Esophagus (tissue), 2 donors: Measurements from ENCODE around the gene TIMP2. TPM values are rescaled to one million over a fixed set of nuclear protein-coding genes. Genes with fewer than 3 reads are reported as not detected.

Experiments
- H3K27ac ChIP-seq, 2 donors: one replicate each; pipeline ENCODE4 v1.5.1; 2013; ENCODE audit warnings: low read depth in 2 of 2, mild to moderate bottlenecking in 2 of 2, inconsistent platforms in 1 of 2, low read length in 1 of 2, moderate library complexity in 1 of 2
- H3K27me3 ChIP-seq, 2 donors: one replicate each; pipeline ENCODE4 v1.6.1; 2013; ENCODE audit warnings: low read length in 2 of 2, control low read depth in 1 of 2, mild to moderate bottlenecking in 1 of 2; ENCODE audit not compliant: insufficient read depth in 2 of 2, control insufficient read depth in 1 of 2
- H3K36me3 ChIP-seq, 2 donors: one replicate each; pipeline ENCODE4 v1.6.1; 2013; ENCODE audit warnings: low read length in 1 of 2; ENCODE audit not compliant: control insufficient read depth in 2 of 2, insufficient read depth in 2 of 2
- H3K4me1 ChIP-seq, 2 donors: one replicate each; pipeline ENCODE4 v1.6.1; 2013; ENCODE audit warnings: low read length in 1 of 2; ENCODE audit not compliant: control insufficient read depth in 2 of 2, insufficient read depth in 2 of 2
- H3K4me3 ChIP-seq, 2 donors: one replicate each; pipeline ENCODE4 v1.5.1; 2013; ENCODE audit warnings: low read length in 2 of 2, mild to moderate bottlenecking in 2 of 2, low read depth in 1 of 2, moderate library complexity in 1 of 2
- H3K9me3 ChIP-seq, 2 donors: one replicate each; pipeline ENCODE4 v1.6.1; 2013; ENCODE audit warnings: mild to moderate bottlenecking in 2 of 2, low read depth in 1 of 2, low read length in 1 of 2, moderate library complexity in 1 of 2; ENCODE audit not compliant: control insufficient read depth in 2 of 2, insufficient read depth in 1 of 2
- WGBS, 2 donors: extraction: QIAGEN DNeasy Blood & Tissue Kit; methylation state at CpG; one replicate each; pipeline ENCODE4 v1.1.7; 2013; 5-methylcytosine and 5-hydroxymethylcytosine counted together
- polyA plus RNA-seq, 2 donors: library from polyadenylated mRNA; stranded (reverse); fragments of 200-250 nt; gene quantifications; one replicate each; pipeline ENCODE4 v1.2.3, GENCODE V29; 2013
- donor health status: healthy with polysubstance abuse.
- donor health status: Bipolar disorder and iron deficiency.

The TIMP2 gene
- polyA plus RNA-seq, 2 donors = 30.6 to 39.5 TPM

DNA sequence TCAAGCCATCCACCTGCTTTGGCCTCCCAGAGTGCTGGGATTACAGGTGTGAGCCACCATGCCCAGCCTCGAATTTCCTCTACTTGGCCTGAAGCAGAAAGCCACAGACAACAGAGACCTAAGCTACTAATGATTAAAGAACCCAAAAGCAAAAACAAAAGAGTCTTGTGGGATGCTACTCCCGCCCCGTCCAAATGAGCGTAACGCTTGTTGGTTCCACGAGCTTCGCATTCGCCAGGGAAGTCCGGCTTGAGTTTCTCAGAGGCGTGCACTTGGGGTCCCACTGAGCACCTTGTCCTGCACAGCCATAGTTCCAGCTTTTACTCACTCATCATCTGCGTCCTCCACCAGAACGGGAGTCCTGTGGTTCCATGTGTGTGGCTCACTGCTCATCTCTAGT is 38.2 kb downstream of the TIMP2 start:
- WGBS, 2 donors = 90 to 91% methylated on average over 12 of the region's 12 CpGs
- H3K9me3 ChIP-seq = peaks cover 0 to 3% of the 10 kb centered on the region in 2 donors
- no peak overlapping the region for H3K27ac ChIP-seq
- H3K4me1 ChIP-seq = peaks cover 14 to 26% of the 10 kb centered on the region in 2 donors
- no peaks in the 10 kb centered on the region for H3K27me3 ChIP-seq
- no peaks in the 10 kb centered on the region for H3K36me3 ChIP-seq
- no peak overlapping the region for H3K4me3 ChIP-seq

DNA sequence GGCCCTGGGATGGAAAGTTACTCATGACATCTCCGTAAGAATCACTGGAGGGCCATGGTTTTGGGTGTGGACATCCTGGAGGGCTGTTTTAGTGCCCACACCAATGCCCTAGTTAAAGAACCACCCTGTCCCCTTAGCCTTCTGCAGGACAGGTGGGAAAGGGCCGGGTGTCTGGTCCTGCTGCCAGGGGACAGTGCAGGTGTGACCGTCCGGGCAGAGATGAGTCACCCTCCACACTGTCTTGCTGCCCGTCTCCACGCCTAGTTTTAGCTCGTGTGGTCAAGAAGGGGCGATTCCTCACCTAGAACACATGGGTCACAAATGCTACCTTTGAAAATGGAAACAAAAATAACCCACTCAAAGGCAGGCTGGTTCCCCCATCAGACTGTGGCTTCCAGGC is 39.2 kb downstream of the TIMP2 start:
- no peaks in the 10 kb centered on the region for H3K36me3 ChIP-seq
- WGBS, 2 donors = 70 to 77% methylated on average over 8 of the region's 8 CpGs
- H3K27ac ChIP-seq = peak overlapping the region in 1 of 2 donors; percentile 69
- peaks cover 14 to 28% of the 10 kb centered on the region in 2 donors for H3K4me1 ChIP-seq
- no peak overlapping the region for H3K4me3 ChIP-seq
- peaks cover 0 to 3% of the 10 kb centered on the region in 2 donors for H3K9me3 ChIP-seq
- H3K27me3 ChIP-seq = no peaks in the 10 kb centered on the region

GRCh38 chr17:78884876-78885667 is 40.1 kb downstream of the TIMP2 start:
- WGBS, 2 donors = 89 to 92% methylated on average over 24 of the region's 24 CpGs
- Histone ChIP-seq H3K36me3 (no peaks in the 10 kb centered on the region), H3K27me3 (no peaks in the 10 kb centered on the region), H3K4me1 (peaks cover 14 to 30% of the 10 kb centered on the region in 2 donors), H3K4me3 (no peak overlapping the region), H3K27ac (peak overlapping the region; percentile 80 to 93), H3K9me3 (peaks cover 0 to 3% of the 10 kb centered on the region in 2 donors)

DNA sequence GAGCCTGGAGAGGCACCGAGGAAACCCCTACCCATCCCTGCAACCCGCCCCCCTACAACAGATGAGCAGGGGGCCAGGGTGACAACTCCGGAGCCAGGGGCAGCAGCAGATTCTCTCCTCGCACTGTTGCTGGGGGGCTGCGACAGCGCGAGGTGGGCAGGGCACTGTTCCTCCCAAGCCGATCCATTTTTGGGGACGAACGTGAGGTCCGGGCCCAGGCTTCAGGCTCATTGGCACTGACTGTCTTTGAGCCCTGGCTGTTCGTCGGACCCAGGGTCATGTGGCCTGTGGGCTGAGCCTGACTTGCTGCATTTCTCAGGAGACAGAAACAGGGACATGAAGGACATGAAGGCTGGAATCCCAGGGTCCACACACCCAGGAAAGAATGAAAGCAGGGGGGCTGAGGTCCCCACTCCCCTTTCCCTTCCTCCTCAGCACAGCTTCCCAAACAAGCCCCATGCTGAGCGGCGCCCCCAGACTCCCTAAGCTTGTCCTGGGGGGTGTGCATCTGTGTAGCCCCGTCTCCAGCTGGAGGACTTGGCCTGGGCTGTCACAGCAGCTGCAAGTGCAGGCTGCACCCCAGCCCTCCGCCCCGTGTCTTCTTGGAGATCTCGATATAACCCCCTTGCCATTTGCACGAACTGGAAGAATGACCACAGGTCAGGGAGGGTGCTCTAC is 40.9 kb downstream of the TIMP2 start:
- 49 to 53% methylated on average over 20 of the region's 20 CpGs for WGBS, 2 donors
- H3K36me3 ChIP-seq = no peaks in the 10 kb centered on the region
- H3K27me3 ChIP-seq = no peaks in the 10 kb centered on the region
- peaks cover 14 to 34% of the 10 kb centered on the region in 2 donors for H3K4me1 ChIP-seq
- H3K4me3 ChIP-seq = peak overlapping the region in 1 of 2 donors; percentile 13
- peaks cover 0 to 3% of the 10 kb centered on the region in 2 donors for H3K9me3 ChIP-seq
- H3K27ac ChIP-seq = peak overlapping the region; percentile 80 to 93

GRCh38 chr17:78883533-78884131 is 41.6 kb downstream of the TIMP2 start:
- peaks cover 14 to 40% of the 10 kb centered on the region in 2 donors for H3K4me1 ChIP-seq
- WGBS, 2 donors = 12 to 19% methylated on average over 21 to 24 of the region's 24 CpGs
- H3K36me3 ChIP-seq = no peaks in the 10 kb centered on the region
- H3K27ac ChIP-seq = peak overlapping the region; percentile 80 to 93
- no peaks in the 10 kb centered on the region for H3K27me3 ChIP-seq
- H3K9me3 ChIP-seq = peaks cover 0 to 3% of the 10 kb centered on the region in 2 donors
- peak overlapping the region in 1 of 2 donors; percentile 13 for H3K4me3 ChIP-seq

- H3K36me3 ChIP-seq = no peaks in the 10 kb centered on the region
- peak overlapping the region; percentile 80 to 93 for H3K27ac ChIP-seq
- H3K4me3 ChIP-seq = no peak overlapping the region
- H3K4me1 ChIP-seq = peaks cover 14 to 40% of the 10 kb centered on the region in 2 donors
- peaks cover 0 to 3% of the 10 kb centered on the region in 2 donors for H3K9me3 ChIP-seq
- H3K27me3 ChIP-seq = no peaks in the 10 kb centered on the region
- WGBS, 2 donors = 36 to 38% methylated on average over 10 of the region's 10 CpGs
These were observed 42.1 kb downstream of the TIMP2 start for GRCh38 chr17:78883089-78883532.

GRCh38 chr17:78882540-78883088 is 42.6 kb downstream of the TIMP2 start:
- Histone ChIP-seq H3K27ac (peak overlapping the region; percentile 80 to 93), H3K27me3 (no peaks in the 10 kb centered on the region), H3K4me1 (peaks cover 14 to 40% of the 10 kb centered on the region in 2 donors), H3K4me3 (no peak overlapping the region), H3K36me3 (no peaks in the 10 kb centered on the region), H3K9me3 (peaks cover 0 to 3% of the 10 kb centered on the region in 2 donors)
- 53 to 60% methylated on average over 14 of the region's 14 CpGs for WGBS, 2 donors

DNA sequence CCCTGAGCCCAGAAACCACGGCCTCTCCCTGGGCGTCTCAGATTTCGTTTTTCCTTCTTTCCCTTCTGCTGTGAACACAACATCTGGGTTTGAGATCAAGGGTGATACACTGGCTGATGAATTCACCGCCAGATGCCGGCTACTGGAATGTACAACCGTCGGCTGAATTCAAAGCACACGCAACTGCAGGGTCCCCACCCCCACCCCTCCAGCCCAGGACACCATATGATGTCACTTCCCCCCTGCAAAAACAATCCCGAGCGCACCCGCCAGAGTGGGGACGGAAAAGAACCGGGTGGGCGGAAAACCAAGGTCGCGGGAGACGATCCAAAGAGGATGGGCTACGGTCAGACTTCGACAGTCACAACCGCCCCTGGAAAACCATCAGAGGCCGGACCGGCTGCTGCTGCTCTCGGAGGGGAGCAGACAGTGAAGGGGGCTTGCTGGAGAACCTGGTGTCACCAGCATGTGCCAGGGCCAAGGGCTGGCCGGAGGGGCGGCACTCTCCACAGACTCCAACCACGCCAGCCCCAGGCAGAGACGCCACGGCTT is 45.5 kb downstream of the TIMP2 start:
- peak overlapping the region; percentile 79 to 90 for H3K27ac ChIP-seq

More for the DNA sequence above, 45.5 kb downstream of the TIMP2 start:
- H3K4me1 ChIP-seq = peaks cover 8 to 40% of the 10 kb centered on the region in 2 donors
- H3K36me3 ChIP-seq = no peaks in the 10 kb centered on the region
- H3K9me3 ChIP-seq = no peaks in the 10 kb centered on the region
- WGBS, 2 donors = 43 to 44% methylated on average over 28 of the region's 28 CpGs
- H3K27me3 ChIP-seq = no peaks in the 10 kb centered on the region
- no peak overlapping the region for H3K4me3 ChIP-seq
